Measurements from ENCODE around the gene CSTB.

Gene CSTB

GRCh38 chr21:43806017-43806710 is 30.1 kb upstream of the CSTB start:
- TF ChIP-seq CTCF (IDR thresholded peaks at IDR 0.05), result no peak

GRCh38 chr21:43805275-43805800 is 29.2 kb upstream of the CSTB start:
- no peak for TF ChIP-seq CTCF (IDR thresholded peaks at IDR 0.05)

- no peak for TF ChIP-seq CTCF (IDR thresholded peaks at IDR 0.05)
Observed at GRCh38 chr21:43803558-43804300, 27.6 kb upstream of the CSTB start.

- TF ChIP-seq CTCF (IDR thresholded peaks at IDR 0.05), result no peak
Observed at GRCh38 chr21:43802713-43803313, 26.7 kb upstream of the CSTB start.

GRCh38 chr21:43801006-43801783 is 25.1 kb upstream of the CSTB start:
- no peak for TF ChIP-seq CTCF (IDR thresholded peaks at IDR 0.05)

GRCh38 chr21:43800566-43800965 is 24.5 kb upstream of the CSTB start:
- TF ChIP-seq CTCF (IDR thresholded peaks at IDR 0.05), result no peak

GRCh38 chr21:43800124-43800523 is 24.0 kb upstream of the CSTB start:
- TF ChIP-seq CTCF (IDR thresholded peaks at IDR 0.05), result no peak

Data from LNCAP (cell line).